GM23248 (cell line): ENCODE data around the gene TENM3. TPM values are rescaled to one million over a fixed set of nuclear protein-coding genes. Genes with fewer than 3 reads are reported as not detected.

Experiments used
- DNase-seq: peaks from one replicate; pipeline ENCODE4 v3.0.0-alpha.2; 2015
- H2AFZ ChIP-seq: fragments of 200-600 bp; sonication (generic); 2 replicates; pipeline ENCODE4 v1.6.1; 2016; ENCODE audit warnings: antibody characterized with exemption
- H3F3A ChIP-seq: fragments of 200-600 bp; sonication (generic); 2 replicates; pipeline ENCODE4 v1.6.1; 2016; ENCODE audit warnings: mild to moderate bottlenecking, antibody characterized with exemption, mixed run types; ENCODE audit not compliant: insufficient read depth
- H3K27ac ChIP-seq: fragments of 200-600 bp; sonication (generic); 2 replicates; pipeline ENCODE4 v1.5.1; 2016; ENCODE audit warnings: mild to moderate bottlenecking
- H3K27me3 ChIP-seq: fragments of 200-600 bp; sonication (generic); replicated peaks from 2 replicates; pipeline ENCODE4 v1.6.1; 2016; ENCODE audit warnings: mild to moderate bottlenecking; ENCODE audit not compliant: insufficient read depth
- H3K36me3 ChIP-seq: fragments of 200-600 bp; sonication (generic); 2 replicates; pipeline ENCODE4 v1.6.1; 2016; ENCODE audit warnings: low read depth, mild to moderate bottlenecking
- H3K4me1 ChIP-seq: fragments of 200-600 bp; sonication (generic); 2 replicates; pipeline ENCODE4 v1.6.1; 2016; ENCODE audit warnings: mild to moderate bottlenecking; ENCODE audit not compliant: insufficient read depth
- H3K4me2 ChIP-seq: fragments of 200-600 bp; sonication (generic); one replicate; pipeline ENCODE4 v1.6.1; 2016; ENCODE audit warnings: mild to moderate bottlenecking; ENCODE audit not compliant: unreplicated experiment
- H3K4me3 ChIP-seq: fragments of 200-600 bp; sonication (generic); 2 replicates; pipeline ENCODE4 v1.5.1; 2016; ENCODE audit warnings: mild to moderate bottlenecking
- H3K79me2 ChIP-seq: fragments of 200-600 bp; sonication (generic); 2 replicates; pipeline ENCODE4 v1.6.1; 2016; ENCODE audit warnings: mild to moderate bottlenecking; ENCODE audit not compliant: insufficient read depth
- H3K9ac ChIP-seq: fragments of 200-600 bp; sonication (generic); 2 replicates; pipeline ENCODE4 v1.6.1; 2016; ENCODE audit warnings: mild to moderate bottlenecking
- H3K9me2 ChIP-seq: fragments of 200-600 bp; sonication (generic); 2 replicates; pipeline ENCODE4 v1.6.1; 2016; ENCODE audit warnings: mixed run types, mild to moderate bottlenecking, moderate library complexity; ENCODE audit not compliant: insufficient read depth
- H3K9me3 ChIP-seq: fragments of 200-600 bp; sonication (generic); one replicate; pipeline ENCODE4 v1.6.1; 2017; ENCODE audit warnings: low read depth
- H4K20me1 ChIP-seq: fragments of 200-600 bp; sonication (generic); 2 replicates; pipeline ENCODE4 v1.6.0; 2016; ENCODE audit not compliant: insufficient read depth
- EZH2 ChIP-seq: fragments of 200-600 bp; sonication (generic); IDR thresholded peaks from 2 replicates; pipeline ENCODE4 v1.6.1; 2018; ENCODE audit warnings: antibody characterized with exemption, mild to moderate bottlenecking; ENCODE audit not compliant: insufficient read depth, poor library complexity, severe bottlenecking
- EZH2phosphoT487 ChIP-seq: fragments of 200-600 bp; sonication (generic); IDR thresholded peaks from 2 replicates; pipeline ENCODE4 v1.6.1; 2018; ENCODE audit warnings: antibody characterized with exemption, moderate library complexity, mild to moderate bottlenecking, low read depth; ENCODE audit not compliant: insufficient read depth
- WGBS, 2 experiments: methylation state at CpG; one replicate each; pipeline ENCODE4 v1.1.6; 2015 to 2017; ENCODE audit warnings: low lambda C conversion rate in 2 of 2, low coverage in 1 of 2; ENCODE audit errors: missing lambda C conversion rate in 2 of 2; 5-methylcytosine and 5-hydroxymethylcytosine counted together
- in situ Hi-C: fragments of 300-500 bp; cut with MboI; formaldehyde crosslinking; loops from 2 replicates; pipeline ENCODE4 v1.15.0; 2020
- polyA plus RNA-seq: library from polyadenylated mRNA; unstranded; fragments of >200 nt; fragmentation: Nextera tagmentation; extraction: Ambion mirVana; gene quantifications from 2 replicates; pipeline ENCODE4 v1.2.1, GENCODE V29; 2016
- total RNA-seq: library from RNA; depleted of rRNA; stranded (reverse); fragments of >200 nt; shearing (Covaris generic); gene quantifications from 2 replicates; pipeline ENCODE4 v1.2.3, GENCODE V29; 2014

The TENM3 gene
- total and polyA plus RNA-seq, 2 experiments from 2014 or later, result 0.83 to 8.1 TPM

DNA sequence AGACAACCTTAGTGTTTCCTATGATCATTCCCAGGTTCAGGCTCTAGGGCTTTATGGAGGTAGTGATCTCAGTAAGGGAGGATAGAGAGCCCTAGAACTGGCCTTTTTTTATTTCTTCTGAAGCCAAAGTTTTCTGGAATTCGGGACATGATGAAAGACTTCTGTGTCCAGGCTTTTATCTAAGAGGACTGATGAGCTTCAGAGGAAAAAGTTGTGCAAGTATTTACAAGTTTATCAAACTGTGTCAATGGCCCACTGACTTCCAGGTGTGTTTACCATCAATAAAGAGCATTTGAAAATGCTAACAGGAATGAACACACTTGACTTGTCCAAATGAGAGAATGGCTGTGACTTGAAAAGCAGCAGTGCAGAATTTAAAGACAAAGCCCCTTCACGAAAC lies 419.3 kb downstream of the TENM3 start:
- no peak overlapping the region for H3K9ac ChIP-seq
- no peak overlapping the region for H2AFZ ChIP-seq
- no peaks in the 10 kb centered on the region for H3K4me1 ChIP-seq
- H4K20me1 ChIP-seq, result no peaks in the 10 kb centered on the region
- no peak overlapping the region for H3K27ac ChIP-seq
- H3F3A ChIP-seq, result no peaks in the 10 kb centered on the region
- H3K9me3 ChIP-seq, result no peaks in the 10 kb centered on the region
- no peaks in the 10 kb centered on the region for H3K27me3 ChIP-seq
- no peaks in the 10 kb centered on the region for H3K36me3 ChIP-seq
- no peak overlapping the region for H3K4me3 ChIP-seq
- no peak overlapping the region for H3K4me2 ChIP-seq
- TF ChIP-seq EZH2phosphoT487 (no peak), EZH2 (no peak)
- in situ Hi-C loops, result no loop called here
- no peaks in the 10 kb centered on the region for H3K9me2 ChIP-seq
- no peak for DNase-seq
- 6 to 8% methylated on average over 2 of the region's 2 CpGs for WGBS, 2 experiments
- no peaks in the 10 kb centered on the region for H3K79me2 ChIP-seq

GRCh38 chr4:182671231-182671630 lies 428.0 kb downstream of the TENM3 start:
- H3K27ac ChIP-seq, result no peak overlapping the region
- DNase-seq, result no peak
- H3K4me1 ChIP-seq, result no peaks in the 10 kb centered on the region
- H3K79me2 ChIP-seq, result no peaks in the 10 kb centered on the region
- H3K9me2 ChIP-seq, result no peaks in the 10 kb centered on the region
- no peaks in the 10 kb centered on the region for H3K9me3 ChIP-seq
- in situ Hi-C loops, result no loop called here
- no peak overlapping the region for H3K9ac ChIP-seq
- H3K4me2 ChIP-seq, result no peak overlapping the region
- no peaks in the 10 kb centered on the region for H4K20me1 ChIP-seq
- no peak overlapping the region for H2AFZ ChIP-seq
- H3K27me3 ChIP-seq, result no peaks in the 10 kb centered on the region
- 27 to 32% methylated on average over 3 of the region's 3 CpGs for WGBS, 2 experiments
- no peaks in the 10 kb centered on the region for H3K36me3 ChIP-seq
- H3F3A ChIP-seq, result no peaks in the 10 kb centered on the region
- TF ChIP-seq EZH2, result no peak
- TF ChIP-seq EZH2phosphoT487, result no peak
- H3K4me3 ChIP-seq, result no peak overlapping the region

GRCh38 chr4:182671749-182672148 lies 428.5 kb downstream of the TENM3 start:
- no peaks in the 10 kb centered on the region for H3K36me3 ChIP-seq
- no peaks in the 10 kb centered on the region for H4K20me1 ChIP-seq
- no peaks in the 10 kb centered on the region for H3F3A ChIP-seq
- no peak overlapping the region for H2AFZ ChIP-seq
- in situ Hi-C loops, result no loop called here
- H3K27me3 ChIP-seq, result 0 out of 2 replicates have a peak, but pooled peaks cover under 1% of the 10 kb centered on the region
- no peak overlapping the region for H3K4me3 ChIP-seq
- no peaks in the 10 kb centered on the region for H3K9me3 ChIP-seq
- H3K27ac ChIP-seq, result no peak overlapping the region
- H3K79me2 ChIP-seq, result no peaks in the 10 kb centered on the region
- TF ChIP-seq EZH2, result no peak
- no peak for TF ChIP-seq EZH2phosphoT487
- no peak overlapping the region for H3K9ac ChIP-seq
- 40 to 48% methylated on average over 5 of the region's 5 CpGs for WGBS, 2 experiments
- H3K9me2 ChIP-seq, result no peaks in the 10 kb centered on the region
- DNase-seq, result no peak
- no peak overlapping the region for H3K4me2 ChIP-seq
- H3K4me1 ChIP-seq, result no peaks in the 10 kb centered on the region

- Histone ChIP-seq H2AFZ (no peak overlapping the region), H3K9me2 (no peaks in the 10 kb centered on the region), H3K9ac (no peak overlapping the region), H3K27me3 (0 out of 2 replicates have a peak, but pooled peaks cover 3% of the 10 kb centered on the region), H3F3A (no peaks in the 10 kb centered on the region), H4K20me1 (no peaks in the 10 kb centered on the region), H3K36me3 (no peaks in the 10 kb centered on the region), H3K9me3 (no peaks in the 10 kb centered on the region), H3K4me3 (no peak overlapping the region), H3K79me2 (no peaks in the 10 kb centered on the region), H3K27ac (no peak overlapping the region), H3K4me2 (no peak overlapping the region), H3K4me1 (no peaks in the 10 kb centered on the region)
- TF ChIP-seq EZH2phosphoT487 (no peak), EZH2 (no peak)
- DNase-seq, result no peak
- 44 to 65% methylated on average over 4 of the region's 4 CpGs for WGBS, 2 experiments
- in situ Hi-C loops, result no loop called here
These were observed 435.4 kb downstream of the TENM3 start for GRCh38 chr4:182678590-182678989.

- Histone ChIP-seq H3K27ac (no peak overlapping the region), H3K9me2 (no peaks in the 10 kb centered on the region), H3K4me1 (no peaks in the 10 kb centered on the region), H3K79me2 (no peaks in the 10 kb centered on the region), H4K20me1 (no peaks in the 10 kb centered on the region), H3K9me3 (no peaks in the 10 kb centered on the region), H3K4me3 (no peak overlapping the region), H3K9ac (no peak overlapping the region), H3K36me3 (no peaks in the 10 kb centered on the region), H3K4me2 (no peak overlapping the region), H3F3A (no peaks in the 10 kb centered on the region), H2AFZ (no peak overlapping the region), H3K27me3 (0 out of 2 replicates have a peak, but pooled peaks cover 3% of the 10 kb centered on the region)
- no peak for DNase-seq
- TF ChIP-seq EZH2, result no peak
- no peak for TF ChIP-seq EZH2phosphoT487
- 66 to 70% methylated on average over 11 of the region's 11 CpGs for WGBS, 2 experiments
- in situ Hi-C loops, result no loop called here
These were observed 436.3 kb downstream of the TENM3 start for GRCh38 chr4:182679533-182679932.
